GM10266 (cell line): ENCODE measurements around the gene MBOAT1.

Source experiments
- DNase-seq: peaks from one replicate; pipeline ENCODE4 v3.0.0; 2012; ENCODE audit errors: extremely low spot score
- CTCF ChIP-seq: IDR thresholded peaks from 2 replicates; pipeline ENCODE4 v1.5.1; 2012; ENCODE audit warnings: mild to moderate bottlenecking, low read depth; ENCODE audit not compliant: control insufficient read depth, insufficient read depth; ENCODE audit errors: missing control alignments

MBOAT1 gene

GRCh38 chr6:20058121-20058905 lies 154.0 kb downstream of the MBOAT1 start:
- no peak for DNase-seq

GRCh38 chr6:20056350-20056992 lies 155.8 kb downstream of the MBOAT1 start:
- peak; percentile 33 for TF ChIP-seq CTCF

More at GRCh38 chr6:20058121-20058905, 154.0 kb downstream of the MBOAT1 start:
- TF ChIP-seq CTCF = no peak

GRCh38 chr6:20055916-20056315 lies 156.4 kb downstream of the MBOAT1 start:
- no peak for TF ChIP-seq CTCF
- DNase-seq = no peak

More at GRCh38 chr6:20056350-20056992, 155.8 kb downstream of the MBOAT1 start:
- DNase-seq = no peak
